ENCODE data around the gene ILKAP.

The ILKAP gene

GRCh38 chr2:238164906-238165287 is 38.6 kb downstream of the ILKAP start:
- DNase-seq: no peak

- no peak for DNase-seq
These were observed 39.9 kb downstream of the ILKAP start for GRCh38 chr2:238163481-238164198.

DNA sequence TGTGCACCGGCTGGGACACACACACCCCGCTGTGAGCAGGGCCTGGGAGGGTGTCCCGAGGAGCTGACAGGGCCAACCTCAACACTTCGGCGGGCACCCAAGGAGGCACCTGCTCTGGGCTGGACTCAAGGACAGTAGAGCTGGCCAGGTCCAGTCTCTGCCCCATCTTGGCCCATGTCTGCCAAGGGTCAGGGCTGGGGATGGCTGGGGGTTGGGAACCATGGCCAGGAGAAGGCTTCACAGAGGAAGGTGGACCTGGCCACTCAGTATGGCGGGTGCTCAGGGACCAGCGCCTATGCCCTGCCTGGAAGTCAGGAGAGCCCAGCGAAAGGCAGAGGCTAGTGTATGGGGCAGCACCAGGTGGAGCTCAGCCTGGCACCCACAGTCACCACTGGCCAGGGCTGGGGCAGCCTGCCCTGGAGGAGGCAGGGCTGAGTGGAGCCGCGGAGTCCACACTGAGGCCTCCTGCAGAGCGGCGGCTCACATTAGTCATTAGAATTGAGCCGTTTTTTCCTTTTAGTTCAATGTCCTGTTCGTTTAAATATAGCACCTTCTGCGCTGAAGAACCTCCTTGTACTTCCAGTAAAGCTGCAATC is 40.6 kb downstream of the ILKAP start:
- no peak for DNase-seq

- no peak for DNase-seq
These were observed 41.1 kb downstream of the ILKAP start for GRCh38 chr2:238162251-238162845.

DNA sequence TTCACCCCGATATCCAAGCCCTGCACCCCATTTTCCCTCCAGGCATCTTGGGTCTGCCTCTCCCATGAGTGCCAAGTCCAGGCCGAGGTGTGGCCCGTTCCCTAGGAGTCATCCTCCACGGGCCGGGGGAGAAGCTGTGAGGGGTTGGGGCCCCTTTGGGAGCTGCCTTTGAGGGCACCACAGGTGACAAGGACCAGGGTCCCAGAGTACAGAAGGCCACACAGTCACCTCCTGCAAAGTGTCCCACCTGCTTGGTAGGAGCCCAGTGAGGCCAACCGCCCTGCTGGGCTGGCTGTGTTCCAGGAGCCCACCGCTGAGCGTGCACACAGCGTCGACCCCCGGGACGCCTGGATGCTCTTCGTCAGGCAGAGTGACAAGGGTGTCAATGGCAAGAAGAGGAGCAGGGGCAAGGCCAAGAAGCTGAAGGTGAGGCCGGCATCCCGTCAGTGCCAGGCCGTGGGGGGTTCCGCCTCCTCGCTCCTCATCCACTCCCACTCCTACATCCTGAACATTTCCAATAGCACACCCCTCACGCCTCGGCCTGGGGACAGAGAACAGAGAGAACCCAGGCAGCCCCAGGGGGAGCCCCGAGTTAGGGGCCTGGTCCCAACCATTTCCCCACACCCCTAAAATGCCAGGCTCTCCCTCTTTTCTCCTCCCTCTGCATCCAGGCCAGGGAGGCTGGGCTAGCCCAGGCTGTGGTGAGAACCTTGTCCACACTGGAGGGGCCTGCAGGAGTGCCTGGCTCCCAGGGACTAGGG is 42.0 kb downstream of the ILKAP start:
- no peak for DNase-seq

- DNase-seq: peak; percentile 49
These were observed 43.0 kb downstream of the ILKAP start for GRCh38 chr2:238160206-238161129.

GRCh38 chr2:238159661-238160205 is 43.8 kb downstream of the ILKAP start:
- no peak for DNase-seq

DNA sequence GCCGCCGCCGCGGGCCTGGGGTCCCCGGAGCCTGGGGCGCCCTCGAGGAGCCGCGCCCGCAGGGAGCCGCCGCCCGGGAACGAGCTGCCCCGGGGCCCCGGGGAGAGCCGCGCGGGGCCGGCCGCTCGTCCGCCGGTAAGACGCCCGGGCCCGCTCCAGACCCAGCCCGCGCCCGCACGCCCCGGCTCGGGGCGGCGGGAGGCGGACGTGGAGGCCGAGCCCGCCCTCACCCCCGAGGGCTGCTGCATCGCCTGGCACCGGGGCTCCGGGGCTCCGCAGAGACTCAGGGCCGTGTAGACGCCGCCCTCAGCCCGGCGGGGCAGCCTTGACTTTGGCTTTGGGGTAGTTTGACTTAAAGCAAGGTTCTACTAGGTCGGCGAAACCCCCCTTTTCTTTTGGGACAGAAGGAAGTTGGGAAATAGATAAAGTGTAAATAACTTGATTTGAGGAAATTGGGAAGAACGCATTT is 44.4 kb downstream of the ILKAP start:
- no peak for DNase-seq

GRCh38 chr2:238158509-238159070 is 44.9 kb downstream of the ILKAP start, which contains the start of gene ERFE:
TSS of gene ERFE (plus strand) at chr2:238158970. CDS start at chr2:238159008, 38 bp downstream.
- DNase-seq: no peak

DNA sequence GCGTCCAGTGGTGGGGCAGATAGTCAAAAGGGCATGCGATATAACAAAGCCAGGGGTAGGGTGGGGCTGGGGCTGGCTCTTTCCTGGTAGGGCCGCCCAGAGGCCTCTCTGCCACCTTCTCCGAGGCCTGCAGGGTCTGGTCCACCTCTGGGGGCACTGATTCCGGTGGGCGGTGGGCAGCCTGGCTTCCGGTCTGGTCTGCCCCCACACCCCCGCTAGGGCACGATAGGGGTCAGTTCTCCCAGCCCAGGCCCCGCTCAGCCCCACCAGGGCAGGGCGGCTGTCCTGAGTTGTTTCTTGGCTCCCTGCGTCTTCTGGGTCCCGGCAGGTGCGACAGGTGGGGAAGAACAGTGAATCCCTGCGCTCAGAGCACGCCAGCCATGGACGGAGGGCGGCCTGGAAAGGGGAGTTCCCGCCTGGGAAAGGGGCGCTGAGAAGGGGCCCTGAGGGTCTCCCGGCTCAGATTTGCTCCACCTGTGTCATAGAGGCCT is 45.4 kb downstream of the ILKAP start:
- no peak for DNase-seq

DNA sequence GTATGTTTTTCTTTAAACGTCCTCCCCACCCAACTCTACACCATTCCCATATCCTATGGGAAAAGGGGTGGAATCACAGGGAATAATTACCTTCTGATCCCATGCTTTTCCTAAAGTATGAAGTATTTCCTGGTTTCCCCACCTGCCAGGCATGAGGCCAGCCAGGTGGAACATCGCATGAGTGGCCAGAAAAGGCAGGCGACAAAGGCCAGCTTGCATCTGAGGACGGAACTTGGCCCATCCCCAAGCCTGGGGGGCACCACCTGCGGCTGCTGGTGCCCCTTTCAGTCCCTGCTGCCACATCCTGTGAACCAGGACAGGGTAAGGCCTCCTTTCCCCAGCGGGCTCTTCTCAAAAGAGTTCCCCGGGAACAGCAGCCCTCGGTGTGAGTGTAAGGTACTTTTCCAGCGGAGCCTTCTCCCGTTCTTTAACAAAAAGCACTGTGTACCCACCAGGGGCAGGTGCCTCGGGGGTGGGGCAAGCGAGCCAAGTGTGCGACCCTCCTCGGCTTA is 45.9 kb downstream of the ILKAP start:
- DNase-seq: no peak

DNA sequence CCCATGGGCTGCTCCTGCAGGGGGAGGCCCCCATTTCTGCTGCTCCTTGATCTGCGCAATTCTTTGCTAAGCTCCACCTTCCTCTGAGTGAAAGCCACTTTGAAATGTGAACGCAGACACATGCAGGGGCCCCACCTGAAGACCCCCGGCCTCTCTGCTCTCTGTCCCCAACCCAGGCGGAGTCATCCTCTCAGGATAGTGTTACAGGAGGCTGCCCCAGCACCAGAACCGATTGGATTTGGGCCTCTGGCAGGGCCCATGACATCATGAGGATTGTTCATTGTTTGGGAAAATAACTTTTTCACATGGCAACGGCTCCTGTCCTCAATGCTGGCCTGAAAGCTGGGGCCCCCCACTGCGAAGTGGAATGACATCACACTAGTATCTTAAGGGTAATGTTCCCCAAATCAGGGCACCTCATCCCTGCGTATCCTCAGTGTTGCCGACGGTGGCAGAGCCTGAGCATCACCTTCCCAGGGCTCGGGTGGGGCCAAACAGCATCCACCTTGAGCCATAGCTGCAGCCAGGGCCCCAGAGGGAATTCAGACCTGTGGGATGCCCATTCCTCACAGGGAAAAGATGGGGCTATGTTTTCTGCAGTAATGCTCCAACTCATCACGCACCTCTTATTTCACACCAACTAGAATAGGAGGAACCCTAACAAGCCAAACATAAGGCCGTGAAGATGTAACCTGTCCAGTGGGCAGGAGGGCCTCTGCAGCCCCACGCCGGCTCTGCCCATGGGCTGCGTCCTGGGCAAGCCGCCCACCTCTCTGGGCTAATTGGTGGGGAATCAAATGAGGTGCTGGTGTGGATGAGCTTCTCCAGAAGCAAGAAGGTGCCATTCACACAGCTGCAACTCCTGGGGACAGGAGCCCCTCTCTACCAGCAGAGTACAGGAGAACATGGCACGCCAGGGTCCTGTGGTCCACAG is 47.5 kb downstream of the ILKAP start:
- DNase-seq: no peak

GRCh38 chr2:238155051-238155760 is 48.3 kb downstream of the ILKAP start:
- DNase-seq: no peak

- no peak for DNase-seq
These were observed 48.9 kb downstream of the ILKAP start for GRCh38 chr2:238154570-238154969.

GRCh38 chr2:238152771-238153688 is 50.5 kb downstream of the ILKAP start:
- no peak for DNase-seq

GRCh38 chr2:238151628-238152235 is 51.8 kb downstream of the ILKAP start:
- no peak for DNase-seq

DNA sequence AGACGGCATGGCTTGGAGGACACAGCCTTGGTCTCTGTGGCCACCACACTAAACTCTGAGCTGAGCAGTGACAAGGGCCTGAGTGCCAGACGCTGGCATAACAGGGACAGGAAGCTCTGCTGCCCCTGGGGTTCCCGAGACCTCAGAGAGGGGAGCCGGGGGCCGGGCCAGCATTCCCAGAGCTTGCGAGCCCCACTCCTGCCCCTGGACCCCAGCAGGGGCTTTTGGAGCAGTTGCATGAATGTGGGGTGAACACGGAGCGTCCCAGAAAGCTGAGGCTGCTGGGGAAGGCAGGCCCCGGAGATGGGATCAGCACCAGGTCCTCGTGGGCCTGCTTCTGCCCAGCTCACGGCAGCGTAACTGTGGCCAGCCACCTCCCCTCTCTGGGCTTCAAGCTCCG is 52.3 kb downstream of the ILKAP start:
- no peak for DNase-seq

- no peak for DNase-seq
These were observed 52.8 kb downstream of the ILKAP start for GRCh38 chr2:238150686-238151085.

All from NCI-H1694 treated with DMSO at 0.1 percent for 48 hours (cell line).